Ascending aorta (tissue), 2 donors: ENCODE results near the gene TNFRSF4. TPM values are rescaled to one million over a fixed set of nuclear protein-coding genes. Genes with fewer than 3 reads are reported as not detected.

Experiments used
- DNase-seq, 2 donors: peaks; one replicate each; pipeline ENCODE4 v3.0.0-alpha.2; 2019; ENCODE audit warnings: low spot score in 2 of 2
- H3K27ac ChIP-seq, 2 donors: fragments of 200-600 bp; sonication (generic); one replicate each; pipeline ENCODE4 v1.5.1; 2016 to 2017; ENCODE audit warnings: mild to moderate bottlenecking in 1 of 2
- H3K27me3 ChIP-seq: fragments of 200-600 bp; sonication (generic); one replicate; pipeline ENCODE4 v1.5.1; 2017
- H3K36me3 ChIP-seq, 2 donors: fragments of 200-600 bp; sonication (generic); one replicate each; pipeline ENCODE4 v1.5.1; 2016
- H3K4me1 ChIP-seq, 2 donors: fragments of 200-600 bp; sonication (generic); one replicate each; pipeline ENCODE4 v1.5.1; 2016 to 2017; ENCODE audit warnings: mild to moderate bottlenecking in 1 of 2
- H3K4me3 ChIP-seq, 2 donors: fragments of 200-600 bp; sonication (generic); one replicate each; pipeline ENCODE4 v1.5.1; 2016 to 2017; ENCODE audit warnings: mild to moderate bottlenecking in 1 of 2
- H3K9me3 ChIP-seq, 2 donors: fragments of 200-600 bp; sonication (generic); one replicate each; pipeline ENCODE4 v1.5.1; 2016
- CTCF ChIP-seq, 3 experiments: fragments of 200-600 bp in 2 of 3; fragments of 450-650 bp in 1 of 3; sonication (generic) in 2 of 3; IDR thresholded peaks; one replicate each; pipeline ENCODE4 v1.5.1; 2016 to 2019; ENCODE audit warnings: antibody characterized with exemption in 3 of 3, mild to moderate bottlenecking in 1 of 3, moderate library complexity in 1 of 3
- intact Hi-C: fragments of 100-400 bp; cut with DNase I; formaldehyde crosslinking; loops from one replicate; pipeline ENCODE4 v1.15.1; 2023
- total RNA-seq: library from RNA; depleted of rRNA; stranded (reverse); fragments of >200 nt; gene quantifications from one replicate; pipeline ENCODE4 v1.1.0, GENCODE V29; 2016

TNFRSF4 gene
- total RNA-seq, 1 donor from 2014 or later = 4.8 TPM

- intact Hi-C loops = no loop called here
- no peaks in the 10 kb centered on the region for H3K9me3 ChIP-seq
- TF ChIP-seq CTCF (IDR thresholded peaks at IDR 0.05) = no peak
- peaks cover 14 to 16% of the 10 kb centered on the region in 2 donors for H3K4me1 ChIP-seq
- H3K4me3 ChIP-seq = no peak overlapping the region
- no peak for DNase-seq
- H3K36me3 ChIP-seq = peaks cover 63 to 81% of the 10 kb centered on the region in 2 donors
- H3K27me3 ChIP-seq = no peaks in the 10 kb centered on the region
- H3K27ac ChIP-seq = no peak overlapping the region
Observed at GRCh38 chr1:1225913-1226312, 12.0 kb upstream of the TNFRSF4 start.

- H3K9me3 ChIP-seq = no peaks in the 10 kb centered on the region
- no peak overlapping the region for H3K4me3 ChIP-seq
- H3K36me3 ChIP-seq = peaks cover 64 to 86% of the 10 kb centered on the region in 2 donors
- no peak overlapping the region for H3K27ac ChIP-seq
- DNase-seq = no peak
- peaks cover 9 to 10% of the 10 kb centered on the region in 2 donors for H3K4me1 ChIP-seq
- no peak for TF ChIP-seq CTCF (IDR thresholded peaks at IDR 0.05)
- intact Hi-C loops = no loop called here
- H3K27me3 ChIP-seq = no peaks in the 10 kb centered on the region
Observed at GRCh38 chr1:1225238-1225845, 11.4 kb upstream of the TNFRSF4 start.

GRCh38 chr1:1223891-1224290, 9.9 kb upstream of the TNFRSF4 start:
- Histone ChIP-seq H3K4me3 (no peak overlapping the region), H3K36me3 (peaks cover 77 to 98% of the 10 kb centered on the region in 2 donors), H3K27me3 (no peaks in the 10 kb centered on the region), H3K4me1 (no peaks in the 10 kb centered on the region), H3K27ac (no peak overlapping the region), H3K9me3 (no peaks in the 10 kb centered on the region)
- intact Hi-C loops = no loop called here
- no peak for DNase-seq
- no peak for TF ChIP-seq CTCF (IDR thresholded peaks at IDR 0.05)

- TF ChIP-seq CTCF (IDR thresholded peaks at IDR 0.05) = no peak
- intact Hi-C loops = no loop called here
- H3K36me3 ChIP-seq = peaks cover 79 to 98% of the 10 kb centered on the region in 2 donors
Observed at GRCh38 chr1:1223321-1223720, 9.4 kb upstream of the TNFRSF4 start.

GRCh38 chr1:1222575-1223225, 8.7 kb upstream of the TNFRSF4 start:
- Histone ChIP-seq H3K27me3 (no peaks in the 10 kb centered on the region), H3K4me1 (no peaks in the 10 kb centered on the region), H3K4me3 (no peak overlapping the region), H3K9me3 (no peaks in the 10 kb centered on the region), H3K27ac (no peak overlapping the region), H3K36me3 (peaks cover 79 to 98% of the 10 kb centered on the region in 2 donors)
- intact Hi-C loops = no loop called here
- TF ChIP-seq CTCF (IDR thresholded peaks at IDR 0.05) = no peak
- DNase-seq = no peak

More at GRCh38 chr1:1223321-1223720, 9.4 kb upstream of the TNFRSF4 start:
- DNase-seq = no peak
- Histone ChIP-seq H3K4me1 (no peaks in the 10 kb centered on the region), H3K4me3 (no peak overlapping the region), H3K9me3 (no peaks in the 10 kb centered on the region), H3K27ac (no peak overlapping the region), H3K27me3 (no peaks in the 10 kb centered on the region)
